T-helper 17 cell (primary cell): ENCODE results near the gene POU3F3. TPM values are rescaled to one million over a fixed set of nuclear protein-coding genes. Genes with fewer than 3 reads are reported as not detected.

Experiments used
- ATAC-seq: fragments of 150-1000 bp; cut with Tn5 transposase; 2 replicates; pipeline ENCODE4 v1.10.0; 2021; ENCODE audit warnings: mild to moderate bottlenecking, moderate library complexity
- DNase-seq, 3 donors: peaks; one replicate each; pipeline versions ENCODE4 v3.0.0 to v3.0.0-alpha.2; 2020 to 2021
- H3K9me3 ChIP-seq: one replicate; pipeline ENCODE4 v1.7.0; 2013; ENCODE audit warnings: low read length, mild to moderate bottlenecking; ENCODE audit not compliant: control insufficient read depth, poor library complexity, severe bottlenecking
- H3K27ac Mint-ChIP-seq: one replicate; pipeline ENCODE4 v1.8.0; 2022; ENCODE audit warnings: mild to moderate bottlenecking, moderate library complexity, mixed read lengths
- H3K27me3 Mint-ChIP-seq: one replicate; pipeline ENCODE4 v1.8.0; 2022; ENCODE audit warnings: mixed read lengths
- H3K36me3 Mint-ChIP-seq: one replicate; pipeline ENCODE4 v1.8.0; 2022; ENCODE audit warnings: low read depth, mixed read lengths
- H3K4me1 Mint-ChIP-seq: one replicate; pipeline ENCODE4 v1.8.0; 2022; ENCODE audit warnings: mild to moderate bottlenecking, mixed read lengths
- H3K4me3 Mint-ChIP-seq: one replicate; pipeline ENCODE4 v1.8.0; 2022; ENCODE audit warnings: mild to moderate bottlenecking, moderate library complexity, mixed read lengths
- total RNA-seq, 4 donors: library from RNA in 2 of 4; stranded (reverse) in 2 of 4; gene quantifications; one replicate each; pipeline ENCODE4 v1.2.3 and lab custom pipeline; 2022 to 2026

The POU3F3 gene
- total RNA-seq, 2 donors from 2014 or later, result not detected

DNA sequence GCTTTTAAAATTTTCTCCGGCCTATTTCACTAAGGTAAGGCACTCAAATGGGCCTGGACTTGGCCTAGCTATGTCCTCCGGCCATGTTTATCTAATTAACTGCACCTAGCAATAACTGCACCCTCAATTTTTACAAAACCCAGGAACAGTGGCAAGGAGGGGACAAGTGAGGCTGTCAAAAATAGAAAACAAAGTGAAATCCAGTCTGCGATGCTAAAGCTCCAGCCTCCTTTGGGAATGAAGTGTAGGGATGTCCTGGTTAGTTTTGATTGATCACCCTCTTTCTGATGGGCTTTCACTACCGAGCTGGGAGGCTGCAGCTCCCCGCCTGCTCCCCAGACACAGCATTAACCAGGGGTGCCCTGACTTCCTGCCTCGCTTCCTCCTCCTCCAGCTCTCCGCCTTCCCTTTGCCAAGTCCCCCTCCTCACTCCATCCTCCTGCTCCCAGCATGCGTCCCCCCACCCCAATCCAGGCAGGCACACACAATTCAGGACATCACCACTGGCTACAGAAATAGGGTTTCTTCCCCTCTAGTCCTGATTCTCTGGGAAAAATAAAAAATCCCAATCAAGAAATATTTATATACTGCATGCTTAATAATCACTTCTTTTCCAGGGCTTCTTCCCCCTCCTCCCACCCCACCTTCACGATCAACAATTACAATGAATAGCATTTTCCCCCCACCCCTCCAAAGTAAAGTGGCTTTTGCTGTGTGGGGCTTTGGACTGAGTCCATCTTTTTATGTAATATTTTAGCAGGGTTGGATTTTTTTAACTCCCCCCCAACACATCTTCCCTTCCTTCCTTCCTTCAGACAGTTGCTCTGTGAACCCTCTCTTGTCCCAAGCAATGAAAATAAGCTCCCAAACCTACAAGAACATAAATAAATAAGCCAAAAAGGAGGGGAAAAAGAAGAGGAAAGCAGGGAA lies 3.3 kb upstream of the POU3F3 start:
- Mint-ChIP-seq H3K36me3 (peaks cover 11% of the 10 kb centered on the region), H3K27ac (no peak overlapping the region), H3K4me3 (peak overlapping the region; percentile 51), H3K27me3 (peaks cover 91% of the 10 kb centered on the region), H3K4me1 (peaks cover 17% of the 10 kb centered on the region)
- DNase-seq (no peak), ATAC-seq (no peak)
- H3K9me3 ChIP-seq, result no peaks in the 10 kb centered on the region

DNA sequence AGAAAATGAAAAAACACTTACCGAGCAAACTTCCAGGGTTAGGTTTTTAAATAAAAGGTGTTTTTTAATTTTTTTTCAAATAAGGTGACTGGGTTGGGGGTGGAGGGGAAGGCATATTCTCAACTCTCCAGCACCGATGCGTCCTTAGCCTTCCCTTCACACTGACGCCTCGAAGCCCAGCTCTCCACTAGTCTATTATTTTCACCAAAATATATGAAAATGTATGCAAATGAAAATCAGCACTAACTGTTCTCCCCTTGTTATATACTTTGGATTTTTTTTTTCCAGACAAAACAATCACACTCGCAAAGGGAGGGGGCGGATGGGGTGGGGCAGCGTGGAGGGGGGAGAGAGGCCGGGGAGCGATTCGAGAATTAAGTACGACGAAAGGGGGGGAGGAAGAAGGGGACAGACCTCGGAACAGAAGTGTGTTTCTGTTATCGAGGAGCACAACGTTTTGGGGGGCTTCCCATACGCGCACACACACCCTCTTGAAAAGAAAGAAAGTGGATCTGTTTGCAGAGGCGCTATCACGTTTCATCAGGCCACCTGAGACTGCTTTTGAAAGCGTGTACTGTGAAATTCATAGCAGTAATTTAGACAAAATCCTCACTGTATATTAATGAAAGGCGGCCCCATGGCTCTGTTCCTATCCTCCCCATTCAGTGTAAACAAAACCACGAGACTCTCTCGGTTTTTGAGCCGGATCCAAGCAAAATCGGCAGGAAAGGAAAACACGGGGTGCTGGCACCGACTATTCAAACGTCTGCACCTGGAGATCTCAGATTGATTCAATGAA lies 2.4 kb upstream of the POU3F3 start:
- Mint-ChIP-seq H3K27ac (no peak overlapping the region), H3K4me1 (peaks cover 16% of the 10 kb centered on the region), H3K27me3 (peaks cover 82% of the 10 kb centered on the region), H3K36me3 (peaks cover 11% of the 10 kb centered on the region), H3K4me3 (peak overlapping the region; percentile 53)
- ATAC-seq (no peak), DNase-seq (no peak)
- no peaks in the 10 kb centered on the region for H3K9me3 ChIP-seq

DNA sequence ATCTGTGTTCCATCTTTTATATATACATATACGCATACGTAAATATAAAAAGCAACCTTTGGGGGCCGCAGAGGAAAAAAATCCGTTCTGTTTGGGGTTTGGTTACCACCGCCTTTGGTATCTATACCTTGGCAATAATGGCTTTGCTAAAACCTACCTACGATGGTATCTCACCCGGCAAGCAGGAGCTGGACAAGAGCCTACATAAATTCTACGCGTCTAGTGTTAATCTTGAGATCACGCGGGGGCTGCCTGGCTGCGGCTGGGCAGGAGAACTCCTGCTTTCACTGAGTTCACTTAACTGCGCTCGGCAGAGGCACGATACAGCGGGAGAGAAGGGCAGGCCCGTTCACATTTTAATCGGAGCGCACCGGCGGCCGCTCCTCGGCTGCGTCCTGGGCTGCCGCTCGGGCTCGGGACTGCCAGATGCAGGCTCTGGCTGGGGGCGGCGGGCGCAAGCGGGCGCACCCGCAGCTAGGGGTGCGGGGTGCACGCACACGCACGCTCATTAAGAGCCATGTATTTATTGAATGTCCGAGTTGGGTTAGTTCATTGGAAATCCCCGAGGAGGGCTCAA lies 1.7 kb upstream of the POU3F3 start:
- H3K9me3 ChIP-seq, result no peaks in the 10 kb centered on the region
- no peak for ATAC-seq
- Mint-ChIP-seq H3K4me1 (peaks cover 17% of the 10 kb centered on the region), H3K27me3 (peaks cover 76% of the 10 kb centered on the region), H3K36me3 (peaks cover 11% of the 10 kb centered on the region), H3K27ac (no peak overlapping the region), H3K4me3 (peak overlapping the region; percentile 95)
- DNase-seq, result no peak

DNA sequence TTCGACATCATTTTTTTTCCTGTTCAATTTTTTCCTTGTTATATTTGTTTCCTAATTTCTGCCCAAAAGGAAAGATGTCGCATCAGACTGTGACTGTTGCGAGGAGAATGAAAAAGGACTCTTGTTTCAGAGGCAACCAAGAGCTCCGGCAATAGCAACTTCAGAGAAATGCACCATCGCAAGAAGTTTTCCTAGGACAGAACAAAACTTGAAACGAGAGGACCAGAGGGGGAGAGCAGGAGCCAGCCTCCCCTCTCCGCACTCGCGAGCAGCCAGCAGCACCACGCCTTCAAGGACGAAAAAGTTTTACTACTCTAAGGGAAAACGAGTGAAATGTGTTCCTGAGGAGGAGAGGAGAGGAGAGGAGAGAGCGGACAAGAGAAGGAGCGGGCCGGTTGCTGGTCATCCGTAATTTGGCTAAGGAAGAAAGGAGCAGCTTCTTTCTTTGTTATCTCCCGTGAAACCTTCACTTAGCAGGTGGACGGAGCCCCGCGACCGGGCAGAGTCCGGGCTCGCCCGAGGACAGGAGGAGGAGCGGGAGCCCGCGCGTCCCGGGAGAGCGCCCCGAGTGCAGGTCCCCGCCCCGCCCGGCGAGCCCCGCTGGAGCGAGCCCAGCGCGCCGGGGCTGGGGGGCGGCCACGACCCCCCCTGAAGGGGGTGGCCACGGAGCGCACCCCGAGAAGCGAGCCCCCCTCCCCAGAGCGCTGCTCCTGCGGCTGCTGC lies 744 bp downstream of the POU3F3 start:
- Mint-ChIP-seq H3K36me3 (peaks cover 11% of the 10 kb centered on the region), H3K4me3 (peak overlapping the region; percentile 95), H3K27ac (peak overlapping the region; percentile 80), H3K4me1 (peaks cover 22% of the 10 kb centered on the region), H3K27me3 (peaks cover 73% of the 10 kb centered on the region)
- DNase-seq, result no peak
- no peaks in the 10 kb centered on the region for H3K9me3 ChIP-seq
- no peak for ATAC-seq

DNA sequence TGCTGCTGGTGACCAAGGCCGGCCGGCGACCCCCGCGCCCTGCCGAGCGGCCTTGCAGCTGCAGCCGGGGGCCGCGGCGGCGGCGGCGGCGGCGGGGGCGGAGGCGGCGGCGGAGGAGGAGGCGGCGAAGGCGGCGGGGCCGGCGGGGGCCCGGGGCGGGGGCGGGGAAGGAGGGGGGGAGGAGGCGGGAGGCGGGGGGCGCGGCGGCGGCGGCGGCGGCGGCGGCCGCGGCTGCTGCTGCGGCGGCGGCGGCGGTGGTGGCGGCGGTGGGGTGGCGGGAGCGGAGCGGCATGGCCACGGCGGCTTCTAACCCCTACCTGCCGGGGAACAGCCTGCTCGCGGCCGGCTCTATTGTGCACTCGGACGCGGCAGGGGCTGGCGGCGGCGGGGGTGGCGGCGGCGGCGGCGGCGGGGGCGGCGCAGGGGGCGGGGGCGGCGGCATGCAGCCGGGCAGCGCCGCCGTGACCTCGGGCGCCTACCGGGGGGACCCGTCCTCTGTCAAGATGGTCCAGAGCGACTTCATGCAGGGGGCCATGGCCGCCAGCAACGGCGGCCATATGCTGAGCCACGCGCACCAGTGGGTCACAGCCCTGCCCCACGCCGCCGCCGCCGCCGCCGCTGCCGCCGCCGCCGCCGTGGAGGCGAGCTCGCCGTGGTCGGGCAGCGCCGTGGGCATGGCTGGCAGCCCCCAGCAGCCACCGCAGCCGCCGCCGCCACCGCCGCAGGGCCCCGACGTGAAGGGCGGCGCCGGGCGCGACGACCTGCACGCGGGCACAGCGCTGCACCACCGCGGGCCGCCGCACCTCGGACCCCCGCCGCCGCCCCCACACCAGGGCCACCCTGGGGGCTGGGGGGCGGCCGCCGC lies 1.5 kb downstream of the POU3F3 start:
- Mint-ChIP-seq H3K27me3 (peaks cover 73% of the 10 kb centered on the region), H3K4me1 (peaks cover 22% of the 10 kb centered on the region), H3K4me3 (no peak overlapping the region), H3K27ac (no peak overlapping the region), H3K36me3 (peaks cover 11% of the 10 kb centered on the region)
- H3K9me3 ChIP-seq, result peaks cover 3% of the 10 kb centered on the region
- ATAC-seq (no peak), DNase-seq (no peak)

DNA sequence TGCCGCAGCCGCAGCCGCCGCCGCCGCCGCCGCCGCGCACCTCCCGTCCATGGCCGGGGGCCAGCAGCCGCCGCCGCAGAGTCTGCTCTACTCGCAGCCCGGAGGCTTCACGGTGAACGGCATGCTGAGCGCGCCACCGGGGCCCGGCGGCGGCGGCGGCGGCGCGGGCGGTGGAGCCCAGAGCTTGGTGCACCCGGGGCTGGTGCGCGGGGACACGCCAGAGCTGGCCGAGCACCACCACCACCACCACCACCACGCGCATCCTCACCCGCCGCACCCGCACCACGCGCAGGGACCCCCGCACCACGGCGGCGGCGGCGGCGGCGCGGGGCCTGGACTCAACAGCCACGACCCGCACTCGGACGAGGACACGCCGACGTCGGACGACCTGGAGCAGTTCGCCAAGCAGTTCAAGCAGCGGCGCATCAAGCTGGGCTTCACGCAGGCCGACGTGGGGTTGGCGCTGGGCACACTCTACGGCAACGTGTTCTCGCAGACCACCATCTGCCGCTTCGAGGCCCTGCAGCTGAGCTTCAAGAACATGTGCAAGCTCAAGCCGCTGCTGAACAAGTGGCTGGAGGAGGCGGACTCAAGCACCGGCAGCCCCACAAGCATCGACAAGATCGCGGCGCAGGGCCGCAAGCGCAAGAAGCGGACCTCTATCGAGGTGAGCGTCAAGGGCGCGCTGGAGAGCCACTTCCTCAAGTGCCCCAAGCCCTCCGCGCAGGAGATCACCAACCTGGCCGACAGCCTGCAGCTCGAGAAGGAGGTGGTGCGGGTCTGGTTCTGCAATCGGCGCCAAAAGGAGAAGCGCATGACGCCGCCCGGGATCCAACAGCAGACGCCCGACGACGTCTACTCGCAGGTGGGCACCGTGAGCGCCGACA lies 2.4 kb downstream of the POU3F3 start:
- Mint-ChIP-seq H3K27ac (no peak overlapping the region), H3K27me3 (peaks cover 68% of the 10 kb centered on the region), H3K4me3 (peak overlapping the region; percentile 75), H3K4me1 (peaks cover 22% of the 10 kb centered on the region), H3K36me3 (peaks cover 11% of the 10 kb centered on the region)
- no peak for ATAC-seq
- no peak for DNase-seq
- peaks cover 3% of the 10 kb centered on the region for H3K9me3 ChIP-seq

DNA sequence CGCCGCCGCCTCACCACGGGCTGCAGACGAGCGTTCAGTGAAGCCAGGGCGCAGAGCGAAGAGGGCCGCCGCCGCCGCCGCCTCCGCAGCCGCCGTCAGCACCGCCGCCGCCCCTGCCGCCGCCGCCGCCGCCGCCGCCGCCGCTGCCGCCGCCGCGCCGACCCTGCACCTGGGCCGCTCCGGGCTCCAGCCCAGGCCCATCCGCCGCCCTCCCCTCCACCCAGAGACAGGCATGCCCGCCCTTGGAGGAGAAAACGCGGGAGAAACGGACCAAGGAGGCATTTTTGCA lies 3.0 kb downstream of the POU3F3 start:
- Mint-ChIP-seq H3K27ac (no peak overlapping the region), H3K4me1 (peaks cover 20% of the 10 kb centered on the region), H3K36me3 (peaks cover 11% of the 10 kb centered on the region), H3K27me3 (peaks cover 68% of the 10 kb centered on the region), H3K4me3 (peak overlapping the region; percentile 75)
- ATAC-seq (no peak), DNase-seq (no peak)
- peaks cover 3% of the 10 kb centered on the region for H3K9me3 ChIP-seq

DNA sequence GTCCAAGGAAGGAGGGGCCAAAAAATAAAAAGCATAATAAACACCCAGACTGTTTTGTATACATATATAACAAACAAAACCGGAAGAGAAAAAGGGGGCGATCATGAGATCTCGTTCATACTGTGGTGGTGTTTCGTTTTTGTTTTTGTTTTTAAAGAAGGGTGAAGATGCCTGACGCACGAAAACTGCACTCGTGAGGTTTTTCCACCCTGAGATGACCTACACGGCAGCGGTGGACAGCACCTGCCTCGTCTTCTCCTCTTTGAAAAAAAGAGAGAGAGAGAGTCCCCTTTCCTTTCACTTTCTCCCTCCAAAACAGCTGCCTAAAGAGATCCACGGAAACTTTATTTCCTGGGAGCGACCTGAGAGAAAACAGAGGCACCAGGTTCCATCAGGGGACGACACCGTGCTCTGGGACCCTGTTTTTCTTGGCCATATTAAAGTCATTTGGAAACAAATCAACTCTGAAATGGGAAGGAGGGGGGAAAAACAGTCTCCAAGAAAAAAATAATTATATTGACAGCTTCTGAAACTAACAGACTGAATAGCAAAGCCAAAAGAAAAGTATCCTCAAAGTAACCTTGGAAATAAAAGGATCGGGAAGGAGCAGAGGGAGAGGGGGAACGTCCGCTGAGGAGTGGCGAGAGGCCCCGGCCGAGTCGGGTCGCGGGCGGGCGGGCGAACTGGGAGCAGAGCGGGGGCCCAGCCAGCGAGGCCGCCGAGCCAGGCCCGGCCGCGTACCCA lies 3.5 kb downstream of the POU3F3 start:
- H3K36me3 Mint-ChIP-seq, result peaks cover 11% of the 10 kb centered on the region
- DNase-seq (no peak), ATAC-seq (no peak)
- peaks cover 24% of the 10 kb centered on the region for H3K4me1 Mint-ChIP-seq
- H3K27ac Mint-ChIP-seq, result no peak overlapping the region
- H3K4me3 Mint-ChIP-seq, result peak overlapping the region; percentile 21
- peaks cover 3% of the 10 kb centered on the region for H3K9me3 ChIP-seq
- H3K27me3 Mint-ChIP-seq, result peaks cover 68% of the 10 kb centered on the region

DNA sequence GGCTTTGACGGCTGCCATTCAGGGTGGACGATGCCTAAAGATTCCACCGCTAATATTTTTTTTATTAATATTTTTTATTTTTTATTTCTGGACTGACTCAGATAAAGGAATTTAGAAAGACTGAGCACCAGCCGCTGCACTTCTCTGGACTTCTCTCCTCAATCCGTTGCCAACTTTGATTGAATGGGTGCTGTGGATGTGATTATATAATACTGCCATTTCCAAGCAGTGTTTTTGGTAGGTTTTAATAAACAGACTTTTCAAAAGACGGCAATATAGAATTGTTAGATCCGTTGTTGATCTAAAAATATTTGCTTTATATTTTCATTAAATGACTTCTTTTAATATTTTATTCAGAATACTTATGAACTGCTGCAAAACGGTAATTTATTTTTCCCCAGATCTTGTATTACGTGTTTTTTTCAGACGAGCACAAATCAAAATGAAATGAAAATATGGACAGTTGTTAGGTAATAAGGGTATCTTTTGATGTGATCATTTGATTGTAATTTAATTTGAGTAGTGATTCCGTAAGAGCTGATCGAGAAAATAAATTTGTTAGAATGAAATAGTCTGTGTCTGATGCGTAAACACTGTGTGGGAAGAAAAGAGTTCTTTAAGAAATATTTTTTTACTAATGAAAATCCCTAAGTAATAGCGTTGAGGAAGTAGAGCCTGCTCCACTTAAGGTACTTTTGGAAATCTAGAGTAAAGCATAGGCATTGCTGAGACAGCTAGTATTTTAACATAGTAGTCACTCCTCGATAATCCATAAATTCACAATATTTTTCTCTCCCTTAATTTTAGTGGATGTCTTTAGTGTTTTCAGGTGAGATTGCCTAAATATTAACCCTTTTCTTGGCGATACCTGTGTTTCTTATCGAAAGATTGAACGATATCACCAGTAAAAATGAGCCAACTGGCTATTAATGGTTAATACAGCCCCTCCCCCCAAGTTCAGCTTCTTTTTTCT lies 4.4 kb downstream of the POU3F3 start:
- Mint-ChIP-seq H3K4me1 (peaks cover 18% of the 10 kb centered on the region), H3K27me3 (peaks cover 61% of the 10 kb centered on the region), H3K4me3 (no peak overlapping the region), H3K27ac (no peak overlapping the region), H3K36me3 (peaks cover 7% of the 10 kb centered on the region)
- ATAC-seq (no peak), DNase-seq (no peak)
- peaks cover 3% of the 10 kb centered on the region for H3K9me3 ChIP-seq

DNA sequence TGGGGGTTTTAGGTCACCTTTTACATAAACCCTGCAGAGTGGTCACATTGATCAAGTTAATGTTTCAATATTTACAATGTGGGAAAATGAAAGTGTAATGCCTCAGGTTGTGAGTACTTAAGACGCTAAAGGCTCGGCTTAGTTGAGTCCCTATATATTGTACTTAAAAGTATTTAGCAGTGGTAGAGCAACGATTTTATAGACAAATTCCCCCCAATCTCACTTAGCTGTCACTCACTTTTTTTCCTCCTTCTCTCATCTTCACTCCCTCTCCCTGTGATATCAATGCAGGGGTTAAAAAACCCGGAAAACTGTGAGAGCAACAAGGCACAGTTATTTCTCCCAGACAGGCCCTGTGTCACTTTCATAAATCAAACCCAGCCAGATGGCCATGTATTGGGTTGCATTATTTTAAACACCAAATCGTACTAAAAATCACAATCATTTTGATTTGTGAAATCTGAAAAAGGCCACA lies 5.4 kb downstream of the POU3F3 start:
- Mint-ChIP-seq H3K4me3 (no peak overlapping the region), H3K27ac (no peak overlapping the region), H3K4me1 (peaks cover 17% of the 10 kb centered on the region), H3K27me3 (peaks cover 63% of the 10 kb centered on the region), H3K36me3 (peaks cover 5% of the 10 kb centered on the region)
- peaks cover 3% of the 10 kb centered on the region for H3K9me3 ChIP-seq
- DNase-seq, result no peak
- no peak for ATAC-seq
